HFFc6 (cell line): Measurements from ENCODE around the gene PROS1. TPM values are rescaled to one million over a fixed set of nuclear protein-coding genes. Genes with fewer than 3 reads are reported as not detected.
"Not testable (repeated sequence)": the region's sequence is repeated elsewhere in the genome, so short reads cannot be mapped to it uniquely, and the experiment has no call there.

Experiments
- DNase-seq: peaks from one replicate; pipeline ENCODE4 v3.0.0-alpha.2; 2018
- H3K27ac Mint-ChIP-seq: 2 replicates; pipeline ENCODE4 v1.8.0; 2020; ENCODE audit warnings: mild to moderate bottlenecking, mixed read lengths
- H3K27me3 Mint-ChIP-seq: 2 replicates; pipeline ENCODE4 v1.8.0; 2021; ENCODE audit warnings: mild to moderate bottlenecking, moderate library complexity, mixed read lengths; ENCODE audit not compliant: insufficient read depth
- H3K36me3 Mint-ChIP-seq: 2 replicates; pipeline ENCODE4 v1.8.0; 2021; ENCODE audit warnings: low read depth, mixed read lengths
- H3K4me1 Mint-ChIP-seq: 2 replicates; pipeline ENCODE4 v1.8.0; 2020; ENCODE audit warnings: low read depth, mixed read lengths
- H3K4me3 Mint-ChIP-seq: 2 replicates; pipeline ENCODE4 v1.8.0; 2020; ENCODE audit warnings: mild to moderate bottlenecking, moderate library complexity, mixed read lengths
- H3K9me3 Mint-ChIP-seq: 2 replicates; pipeline ENCODE4 v1.8.0; 2020; ENCODE audit warnings: mild to moderate bottlenecking, mixed read lengths
- total RNA-seq, 6 experiments: library from RNA; stranded (reverse); fragmentation: NEBNext Ultra II Directional; extraction: Animal tissue kit (Norgen Biotek cat#: 25700); gene quantifications; 2 replicates in 1 of 6; 3 replicates in 5 of 6; pipeline ENCODE4 v1.2.3, GENCODE V29; 2021
- TF ChIP-seq, protein P1 (sequence below): fragments of 200-600 bp; sonication (generic); IDR thresholded peaks from 2 replicates; pipeline ENCODE4 v1.5.0; 2021; ENCODE audit warnings: antibody characterized with exemption, mild to moderate bottlenecking

PROS1 gene
- total RNA-seq, 6 experiments from 2014 or later, result 1.1 to 2.0 (median 1.7) TPM

DNA sequence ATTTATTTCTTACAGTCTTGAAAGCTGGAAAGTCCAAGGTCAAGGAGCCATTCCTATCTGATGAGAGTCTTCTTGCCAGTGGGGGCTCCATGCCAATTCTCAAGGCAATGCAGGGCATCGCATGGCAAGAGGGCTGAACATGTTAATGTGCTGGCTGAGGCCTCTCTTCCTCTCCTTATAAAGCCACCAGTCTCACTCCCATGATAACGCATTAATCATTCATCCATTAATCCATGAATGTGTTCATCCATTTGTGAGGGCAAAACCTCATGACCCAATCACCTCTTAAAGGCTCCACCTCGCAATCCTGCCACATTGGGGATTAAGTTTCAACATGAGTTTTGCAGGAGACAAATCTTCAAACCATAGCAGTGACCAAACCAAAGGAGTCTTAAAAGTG lies 118.3 kb downstream of the PROS1 start:
- Mint-ChIP-seq H3K4me3 (no peak overlapping the region), H3K27ac (no peak overlapping the region), H3K9me3 (peaks cover 3% of the 10 kb centered on the region; the same call in 1 of the 2 replicates), H3K4me1 (no peaks in the 10 kb centered on the region), H3K27me3 (no peaks in the 10 kb centered on the region; the same call in 1 of the 2 replicates), H3K36me3 (no peaks in the 10 kb centered on the region)
- TF ChIP-seq, protein P1, sequence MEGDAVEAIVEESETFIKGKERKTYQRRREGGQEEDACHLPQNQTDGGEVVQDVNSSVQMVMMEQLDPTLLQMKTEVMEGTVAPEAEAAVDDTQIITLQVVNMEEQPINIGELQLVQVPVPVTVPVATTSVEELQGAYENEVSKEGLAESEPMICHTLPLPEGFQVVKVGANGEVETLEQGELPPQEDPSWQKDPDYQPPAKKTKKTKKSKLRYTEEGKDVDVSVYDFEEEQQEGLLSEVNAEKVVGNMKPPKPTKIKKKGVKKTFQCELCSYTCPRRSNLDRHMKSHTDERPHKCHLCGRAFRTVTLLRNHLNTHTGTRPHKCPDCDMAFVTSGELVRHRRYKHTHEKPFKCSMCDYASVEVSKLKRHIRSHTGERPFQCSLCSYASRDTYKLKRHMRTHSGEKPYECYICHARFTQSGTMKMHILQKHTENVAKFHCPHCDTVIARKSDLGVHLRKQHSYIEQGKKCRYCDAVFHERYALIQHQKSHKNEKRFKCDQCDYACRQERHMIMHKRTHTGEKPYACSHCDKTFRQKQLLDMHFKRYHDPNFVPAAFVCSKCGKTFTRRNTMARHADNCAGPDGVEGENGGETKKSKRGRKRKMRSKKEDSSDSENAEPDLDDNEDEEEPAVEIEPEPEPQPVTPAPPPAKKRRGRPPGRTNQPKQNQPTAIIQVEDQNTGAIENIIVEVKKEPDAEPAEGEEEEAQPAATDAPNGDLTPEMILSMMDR, result no peak
- no peak for DNase-seq

DNA sequence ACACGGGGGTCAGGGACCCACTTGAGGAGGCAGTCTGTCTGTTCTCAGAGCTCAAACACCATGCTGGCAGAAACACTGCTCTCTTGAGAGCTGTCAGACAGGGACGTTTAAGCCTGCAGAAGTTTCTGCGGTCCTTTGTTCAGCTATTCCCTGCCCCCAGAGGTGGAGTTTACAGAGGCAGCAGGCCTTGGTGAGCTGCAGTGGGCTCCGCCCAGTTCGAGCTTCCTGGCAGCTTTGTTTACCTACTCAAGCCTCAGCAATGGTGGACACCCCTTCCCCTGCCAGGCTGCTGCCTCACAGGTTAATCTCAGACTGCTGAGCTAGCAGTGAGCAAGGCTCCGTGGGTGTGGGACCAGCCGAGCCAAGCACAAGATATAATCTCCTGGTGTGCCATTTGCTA lies 121.5 kb downstream of the PROS1 start:
- not testable (repeated sequence) for H3K27ac Mint-ChIP-seq, H3K4me3 Mint-ChIP-seq, DNase-seq, H3K27me3 Mint-ChIP-seq, H3K9me3 Mint-ChIP-seq, H3K4me1 Mint-ChIP-seq, H3K36me3 Mint-ChIP-seq

DNA sequence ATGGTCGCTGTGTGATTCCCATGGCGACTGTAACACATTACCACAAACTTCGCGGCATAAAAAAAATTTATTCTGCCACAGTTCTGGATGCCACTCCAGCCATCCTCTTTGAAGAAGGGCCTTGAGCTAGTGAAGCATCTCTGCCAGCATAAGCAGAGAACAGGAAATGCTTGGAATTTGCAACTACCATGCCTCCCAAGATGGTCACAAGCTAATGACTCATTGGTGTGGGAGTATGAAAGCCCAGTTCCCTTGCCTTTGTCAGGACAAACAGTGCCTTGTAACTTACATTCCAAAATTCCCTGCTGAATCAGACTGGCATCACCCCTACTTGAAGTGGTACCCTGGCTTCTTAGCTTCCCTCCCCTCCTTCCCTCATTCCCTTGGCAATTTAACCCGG lies 129.7 kb downstream of the PROS1 start:
- peak; percentile 83 for DNase-seq
- H3K4me1 Mint-ChIP-seq, result peaks cover 26% of the 10 kb centered on the region
- peaks cover 2% of the 10 kb centered on the region; the same call in 1 of the 2 replicates for H3K27me3 Mint-ChIP-seq
- no peak overlapping the region; the same call in 1 of the 2 replicates for H3K4me3 Mint-ChIP-seq
- TF ChIP-seq, protein P1, result no peak
- H3K27ac Mint-ChIP-seq, result peak overlapping the region; percentile 89
- no peaks in the 10 kb centered on the region for H3K36me3 Mint-ChIP-seq
- H3K9me3 Mint-ChIP-seq, result peaks cover 5% of the 10 kb centered on the region; the same call in 1 of the 2 replicates

DNA sequence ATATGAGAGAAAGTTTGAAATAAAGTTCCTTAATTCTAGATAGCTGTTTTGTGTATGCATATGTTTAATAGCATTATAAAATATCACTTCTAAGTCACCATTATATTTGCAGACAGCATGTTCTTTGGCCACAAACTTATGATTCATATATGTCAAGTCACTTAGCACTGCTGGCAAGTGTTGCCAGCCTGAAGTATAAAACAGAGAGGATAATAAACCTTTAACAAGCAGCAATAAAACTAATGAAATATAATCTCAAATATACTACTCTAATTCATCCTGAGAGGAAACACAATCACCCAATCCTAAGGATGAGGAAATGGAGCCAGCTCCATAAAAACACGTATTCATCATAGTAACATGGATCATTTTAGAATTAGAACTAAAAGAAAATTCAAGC lies 134.5 kb downstream of the PROS1 start:
- H3K4me1 Mint-ChIP-seq, result peaks cover 18% of the 10 kb centered on the region
- DNase-seq, H3K36me3 Mint-ChIP-seq, H3K27ac Mint-ChIP-seq, H3K27me3 Mint-ChIP-seq, H3K9me3 Mint-ChIP-seq, H3K4me3 Mint-ChIP-seq: not testable (repeated sequence)

Other genes starting within 250 kb of the PROS1 start
- 10 to 100 TPM in 1 of 6 experiments, 1 to 10 TPM in 5; 5.0 to 10.6 (median 8.5) TPM for gene ARL13B, start 6.3 kb upstream of the PROS1 start, total RNA-seq
- gene STX19, start 54.7 kb upstream of the PROS1 start, total RNA-seq, result not detected
- 1 to 10 TPM; 3.0 to 4.7 (median 3.6) TPM for gene DHFR2, start 89.0 kb upstream of the PROS1 start, total RNA-seq
- gene NSUN3, start 89.2 kb upstream of the PROS1 start, total RNA-seq, result 1 to 10 TPM; 6.1 to 8.8 (median 7.2) TPM